HepG2 (cell line): ENCODE results near the gene TAB2. TPM values are rescaled to one million over a fixed set of nuclear protein-coding genes. Genes with fewer than 3 reads are reported as not detected.

Experiments
- ATAC-seq: fragments of 200-7000 bp; cut with Tn5 transposase; 3 replicates; pipeline ENCODE4 v1.9.1; 2020; ENCODE audit warnings: mild to moderate bottlenecking, moderate library complexity
- BruUV-seq: library from RNA; stranded (reverse); fragments of 400-500 nt; replicated peaks from 2 replicates; lab custom pipeline; 2021; lab: Mats Ljungman, UMichigan
- CTCF ChIA-PET: fragments of 300-600 bp; formaldehyde crosslinking; extraction: SDS; loops from one replicate; lab custom pipeline; 2021; ENCODE audit warnings: low total read pairs, inconsistent platforms, low intra/inter-chr PET ratio; lab: Yijun Ruan, JAX
- POLR2A ChIA-PET: fragments of 350-600 bp; sonication (Branson Sonifier 250); formaldehyde crosslinking; loops from one replicate; lab custom pipeline; 2020; ENCODE audit warnings: antibody characterized with exemption, inconsistent platforms; lab: Yijun Ruan, JAX
- DNase-seq: peaks from one replicate; pipeline ENCODE4 v3.0.0-alpha.2; 2015; ENCODE audit warnings: low spot score
- FAIRE-seq: peaks from 3 replicates; lab custom pipeline; 2011; peaks lifted over from hg19 to GRCh38; lab: Jason Lieb, UNC
- H2AFZ ChIP-seq: one replicate; pipeline ENCODE4 v1.6.1; 2011; ENCODE audit warnings: low read length, inconsistent platforms
- H3K27ac ChIP-seq: fragments of 300-600 bp; 3 replicates; pipeline ENCODE4 v1.8.0; 2011; ENCODE audit warnings: mixed run types, mild to moderate bottlenecking, mixed read lengths, low read length, inconsistent platforms; ENCODE audit not compliant: insufficient read depth; ENCODE audit errors: extremely low read length
- H3K27me3 ChIP-seq, 2 experiments: fragments of 200-600 bp in 1 of 2; 2 replicates in 1 of 2; 3 replicates in 1 of 2; pipeline versions ENCODE4 v1.6.0 to v1.8.0; 2011; ENCODE audit warnings: low read length in 2 of 2, mild to moderate bottlenecking in 2 of 2, moderate library complexity in 2 of 2, inconsistent platforms in 1 of 2; ENCODE audit not compliant: insufficient read depth in 2 of 2, control insufficient read depth in 1 of 2
- H3K36me3 ChIP-seq, 2 experiments: fragments of 200-600 bp in 1 of 2; replicated peaks in 1 of 2; 2 replicates in 1 of 2; 3 replicates in 1 of 2; pipeline versions ENCODE4 v1.5.1 to v1.8.0; 2011; ENCODE audit warnings: low read length in 2 of 2, inconsistent platforms in 1 of 2; ENCODE audit not compliant: insufficient read depth in 2 of 2, control insufficient read depth in 1 of 2
- H3K4me1 ChIP-seq: 2 replicates; pipeline ENCODE4 v1.5.1; 2012; ENCODE audit warnings: low read length, inconsistent platforms; ENCODE audit not compliant: insufficient read depth
- H3K4me2 ChIP-seq: 2 replicates; pipeline ENCODE4 v1.6.0; 2011; ENCODE audit warnings: low read depth, low read length, inconsistent platforms
- H3K4me3 ChIP-seq, 3 experiments: fragments of 200-600 bp in 1 of 3; sonication (generic), shearing (Covaris generic) in 1 of 3; replicated peaks in 1 of 3; 2 replicates each; pipeline ENCODE4 v1.5.1; 2011 to 2016; ENCODE audit warnings: low read length in 3 of 3, inconsistent platforms in 2 of 3, low read depth in 2 of 3, mild to moderate bottlenecking in 2 of 3, control low read depth in 1 of 3, mixed read lengths in 1 of 3; ENCODE audit not compliant: insufficient read depth in 1 of 3
- H3K79me2 ChIP-seq: one replicate; pipeline ENCODE4 v1.6.1; 2011; ENCODE audit warnings: low read length, inconsistent platforms; ENCODE audit not compliant: insufficient read depth
- H3K9ac ChIP-seq: 2 replicates; pipeline ENCODE4 v1.6.0; 2011; ENCODE audit warnings: mild to moderate bottlenecking, low read depth, low read length, inconsistent platforms; ENCODE audit not compliant: insufficient read depth
- H3K9me3 ChIP-seq: 2 replicates; pipeline ENCODE4 v1.5.1; 2012; ENCODE audit warnings: mild to moderate bottlenecking, low read length
- H4K20me1 ChIP-seq: 2 replicates; pipeline ENCODE4 v1.6.0; 2011; ENCODE audit warnings: inconsistent platforms, mild to moderate bottlenecking, low read length, moderate library complexity; ENCODE audit not compliant: insufficient read depth
- HOXA5 ChIP-seq: sonication (generic); formaldehyde crosslinking; IDR thresholded peaks from 2 replicates; pipeline ENCODE4 v1.4.0; 2020; ENCODE audit warnings: missing genetic modification reagents
- KAT2B ChIP-seq: fragments of 150-350 bp; IDR thresholded peaks from 2 replicates; pipeline ENCODE4 v1.6.1; 2014; ENCODE audit warnings: low read depth, low read length, borderline replicate concordance
- MBD4 ChIP-seq: IDR thresholded peaks from 2 replicates; pipeline ENCODE4 v1.6.1; 2012; ENCODE audit warnings: low read length, inconsistent platforms, borderline replicate concordance
- SMYD3 ChIP-seq: sonication (generic); formaldehyde crosslinking; IDR thresholded peaks from 2 replicates; pipeline ENCODE4 v1.8.1; 2023; ENCODE audit warnings: mild to moderate bottlenecking, missing genetic modification reagents
- ZNF12 ChIP-seq: sonication (generic); formaldehyde crosslinking; IDR thresholded peaks from 2 replicates; pipeline ENCODE4 v1.5.0; 2020; ENCODE audit warnings: missing genetic modification reagents
- ZNF121 ChIP-seq: sonication (generic); formaldehyde crosslinking; IDR thresholded peaks from 2 replicates; pipeline ENCODE4 v1.5.0; 2020; ENCODE audit warnings: mild to moderate bottlenecking, missing genetic modification reagents
- ZNF543 ChIP-seq: sonication (generic); formaldehyde crosslinking; IDR thresholded peaks from 2 replicates; pipeline ENCODE4 v1.4.0; 2020; ENCODE audit warnings: mild to moderate bottlenecking, missing genetic modification reagents
- WGBS: methylation state at CpG from one replicate; pipeline ENCODE4 v1.1.6; 2017; ENCODE audit warnings: low lambda C conversion rate; 5-methylcytosine and 5-hydroxymethylcytosine counted together
- in situ Hi-C: cut with HindIII; loops from 2 replicates; pipeline ENCODE4 v1.10.0; 2017; ENCODE audit warnings: low pct_unique_long_range_greater_than_20kb; ENCODE audit not compliant: extremely low pct_ligation_motif_present
- intact Hi-C: fragments of 100-400 bp; cut with micrococcal nuclease; formaldehyde crosslinking; loops from one replicate; pipeline ENCODE4 v1.10.0; 2022; ENCODE audit not compliant: unreplicated experiment
- polyA plus RNA-seq, 8 experiments: library from polyadenylated mRNA; depleted of rRNA in 3 of 8; stranded (reverse) in 7 of 8; unstranded in 1 of 8; fragments of >200 nt; fragmentation: Illumina TruSeq in 4 of 8; extraction: Trizol in 4 of 8; gene quantifications; 2 replicates each; pipeline versions ENCODE4 v1.2.1 to v1.2.3, GENCODE V29; 2011 to 2016; ENCODE audit warnings: low read depth in 4 of 8, missing spikeins in 1 of 8, mixed read lengths in 1 of 8; ENCODE audit not compliant: insufficient read depth in 1 of 8
- total RNA-seq, 5 experiments: library from RNA; depleted of rRNA; stranded (reverse); fragments of >200 nt; fragmentation: Illumina TruSeq; extraction: Trizol; gene quantifications; 2 replicates each; pipeline ENCODE4 v1.2.3, GENCODE V29; 2016; ENCODE audit warnings: low read depth in 1 of 5
- TF ChIP-seq, protein P1 (sequence below): sonication (generic); formaldehyde crosslinking; IDR thresholded peaks from 2 replicates; pipeline ENCODE4 v1.4.0; 2020; ENCODE audit warnings: mild to moderate bottlenecking, missing genetic modification reagents
- TF ChIP-seq, protein P2 (sequence below): sonication (generic); formaldehyde crosslinking; IDR thresholded peaks from 2 replicates; pipeline ENCODE4 v1.4.0; 2020; ENCODE audit warnings: missing genetic modification reagents, borderline replicate concordance
- TF ChIP-seq, protein P3 (sequence below): sonication (generic); formaldehyde crosslinking; IDR thresholded peaks from 2 replicates; pipeline ENCODE4 v1.5.0; 2020; ENCODE audit warnings: missing genetic modification reagents
- TF ChIP-seq, protein P4 (sequence below): sonication (generic); formaldehyde crosslinking; IDR thresholded peaks from 2 replicates; pipeline ENCODE4 v1.5.0; 2020; ENCODE audit warnings: missing genetic modification reagents

The TAB2 gene
- total and polyA plus RNA-seq, 2 of the 13 experiments (the other 11 are each of a cell fraction or from before 2014, with no cell fraction given): 23.7 to 50.2 TPM

DNA sequence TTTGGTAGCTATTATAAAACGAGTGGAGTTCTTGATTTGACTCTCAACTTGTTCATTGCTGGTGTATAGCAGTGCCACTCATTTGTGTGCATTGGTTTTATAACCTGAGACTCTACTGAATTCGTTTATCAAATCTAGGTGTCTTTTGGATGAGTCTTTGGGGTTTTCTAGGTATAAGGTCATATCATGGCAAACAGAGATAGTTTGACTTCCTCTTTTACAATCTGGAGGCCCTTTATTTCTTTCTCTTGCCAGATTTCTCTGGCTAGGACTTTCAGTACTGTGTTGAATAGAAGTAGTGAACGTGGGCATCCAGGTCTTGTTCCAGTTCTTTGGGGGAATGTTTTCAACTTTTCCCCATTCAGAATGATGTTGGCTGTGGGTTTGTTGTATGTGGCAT lies 121.3 kb downstream of the TAB2 start:
- WGBS: 11% methylated on average over 3 of the region's 3 CpGs
- in situ Hi-C loops: loop anchor here (10.0 kb wide), 1 partner anchor 864 kb away; no protein-coding TSS in a partner anchor
- peaks cover 29% of the 10 kb centered on the region for H3K4me1 ChIP-seq

DNA sequence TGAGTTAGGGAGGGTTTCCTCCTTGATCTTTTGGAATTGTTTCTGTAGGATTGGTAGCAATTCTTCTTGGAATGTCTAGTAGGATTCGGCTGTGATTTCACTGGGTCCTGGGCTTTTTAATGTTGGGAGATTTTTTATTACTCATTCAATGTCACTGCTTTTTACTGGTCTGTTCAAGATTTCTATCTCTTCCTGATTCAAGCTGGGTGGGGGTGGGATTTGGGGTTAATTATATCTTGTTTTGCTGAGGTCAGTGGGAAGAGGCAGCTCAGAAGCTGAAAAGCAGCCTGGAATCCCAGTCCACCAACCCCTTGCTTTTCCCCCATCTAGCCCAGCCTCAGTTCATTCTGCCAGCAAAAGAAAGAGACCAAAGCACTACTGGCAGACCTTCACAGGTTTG lies 122.1 kb downstream of the TAB2 start:
- Histone ChIP-seq H3K27me3 (no peaks in the 10 kb centered on the region), H3K9ac (no peak overlapping the region), H3K4me3 (no peak overlapping the region), H4K20me1 (no peaks in the 10 kb centered on the region), H2AFZ (no peak overlapping the region), H3K4me2 (no peak overlapping the region), H3K79me2 (no peaks in the 10 kb centered on the region), H3K36me3 (no peaks in the 10 kb centered on the region), H3K9me3 (no peaks in the 10 kb centered on the region), H3K4me1 (peaks cover 34% of the 10 kb centered on the region), H3K27ac (no peak overlapping the region)
- ChIA-PET POLR2A (no interaction called here), CTCF (no interaction called here)
- TF ChIP-seq, protein P1, sequence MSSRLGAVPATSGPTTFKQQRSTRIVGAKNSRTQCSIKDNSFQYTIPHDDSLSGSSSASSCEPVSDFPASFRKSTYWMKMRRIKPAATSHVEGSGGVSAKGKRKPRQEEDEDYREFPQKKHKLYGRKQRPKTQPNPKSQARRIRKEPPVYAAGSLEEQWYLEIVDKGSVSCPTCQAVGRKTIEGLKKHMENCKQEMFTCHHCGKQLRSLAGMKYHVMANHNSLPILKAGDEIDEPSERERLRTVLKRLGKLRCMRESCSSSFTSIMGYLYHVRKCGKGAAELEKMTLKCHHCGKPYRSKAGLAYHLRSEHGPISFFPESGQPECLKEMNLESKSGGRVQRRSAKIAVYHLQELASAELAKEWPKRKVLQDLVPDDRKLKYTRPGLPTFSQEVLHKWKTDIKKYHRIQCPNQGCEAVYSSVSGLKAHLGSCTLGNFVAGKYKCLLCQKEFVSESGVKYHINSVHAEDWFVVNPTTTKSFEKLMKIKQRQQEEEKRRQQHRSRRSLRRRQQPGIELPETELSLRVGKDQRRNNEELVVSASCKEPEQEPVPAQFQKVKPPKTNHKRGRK (CRISPR knock-in tag): no peak
- TF ChIP-seq MBD4 (no peak), HOXA5 (no peak), KAT2B (no peak), ZNF543 (CRISPR knock-in tag) (no peak), ZNF121 (no peak), ZNF12 (CRISPR knock-in tag) (no peak)
- TF ChIP-seq, protein P2, sequence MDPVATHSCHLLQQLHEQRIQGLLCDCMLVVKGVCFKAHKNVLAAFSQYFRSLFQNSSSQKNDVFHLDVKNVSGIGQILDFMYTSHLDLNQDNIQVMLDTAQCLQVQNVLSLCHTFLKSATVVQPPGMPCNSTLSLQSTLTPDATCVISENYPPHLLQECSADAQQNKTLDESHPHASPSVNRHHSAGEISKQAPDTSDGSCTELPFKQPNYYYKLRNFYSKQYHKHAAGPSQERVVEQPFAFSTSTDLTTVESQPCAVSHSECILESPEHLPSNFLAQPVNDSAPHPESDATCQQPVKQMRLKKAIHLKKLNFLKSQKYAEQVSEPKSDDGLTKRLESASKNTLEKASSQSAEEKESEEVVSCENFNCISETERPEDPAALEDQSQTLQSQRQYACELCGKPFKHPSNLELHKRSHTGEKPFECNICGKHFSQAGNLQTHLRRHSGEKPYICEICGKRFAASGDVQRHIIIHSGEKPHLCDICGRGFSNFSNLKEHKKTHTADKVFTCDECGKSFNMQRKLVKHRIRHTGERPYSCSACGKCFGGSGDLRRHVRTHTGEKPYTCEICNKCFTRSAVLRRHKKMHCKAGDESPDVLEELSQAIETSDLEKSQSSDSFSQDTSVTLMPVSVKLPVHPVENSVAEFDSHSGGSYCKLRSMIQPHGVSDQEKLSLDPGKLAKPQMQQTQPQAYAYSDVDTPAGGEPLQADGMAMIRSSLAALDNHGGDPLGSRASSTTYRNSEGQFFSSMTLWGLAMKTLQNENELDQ (CRISPR knock-in tag): no peak
- TF ChIP-seq, protein P3, sequence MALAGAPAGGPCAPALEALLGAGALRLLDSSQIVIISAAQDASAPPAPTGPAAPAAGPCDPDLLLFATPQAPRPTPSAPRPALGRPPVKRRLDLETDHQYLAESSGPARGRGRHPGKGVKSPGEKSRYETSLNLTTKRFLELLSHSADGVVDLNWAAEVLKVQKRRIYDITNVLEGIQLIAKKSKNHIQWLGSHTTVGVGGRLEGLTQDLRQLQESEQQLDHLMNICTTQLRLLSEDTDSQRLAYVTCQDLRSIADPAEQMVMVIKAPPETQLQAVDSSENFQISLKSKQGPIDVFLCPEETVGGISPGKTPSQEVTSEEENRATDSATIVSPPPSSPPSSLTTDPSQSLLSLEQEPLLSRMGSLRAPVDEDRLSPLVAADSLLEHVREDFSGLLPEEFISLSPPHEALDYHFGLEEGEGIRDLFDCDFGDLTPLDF (CRISPR knock-in tag): no peak
- TF ChIP-seq, protein P4, sequence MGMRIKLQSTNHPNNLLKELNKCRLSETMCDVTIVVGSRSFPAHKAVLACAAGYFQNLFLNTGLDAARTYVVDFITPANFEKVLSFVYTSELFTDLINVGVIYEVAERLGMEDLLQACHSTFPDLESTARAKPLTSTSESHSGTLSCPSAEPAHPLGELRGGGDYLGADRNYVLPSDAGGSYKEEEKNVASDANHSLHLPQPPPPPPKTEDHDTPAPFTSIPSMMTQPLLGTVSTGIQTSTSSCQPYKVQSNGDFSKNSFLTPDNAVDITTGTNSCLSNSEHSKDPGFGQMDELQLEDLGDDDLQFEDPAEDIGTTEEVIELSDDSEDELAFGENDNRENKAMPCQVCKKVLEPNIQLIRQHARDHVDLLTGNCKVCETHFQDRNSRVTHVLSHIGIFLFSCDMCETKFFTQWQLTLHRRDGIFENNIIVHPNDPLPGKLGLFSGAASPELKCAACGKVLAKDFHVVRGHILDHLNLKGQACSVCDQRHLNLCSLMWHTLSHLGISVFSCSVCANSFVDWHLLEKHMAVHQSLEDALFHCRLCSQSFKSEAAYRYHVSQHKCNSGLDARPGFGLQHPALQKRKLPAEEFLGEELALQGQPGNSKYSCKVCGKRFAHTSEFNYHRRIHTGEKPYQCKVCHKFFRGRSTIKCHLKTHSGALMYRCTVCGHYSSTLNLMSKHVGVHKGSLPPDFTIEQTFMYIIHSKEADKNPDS (CRISPR knock-in tag): no peak
- in situ Hi-C loops: loop anchor here (10.0 kb wide), 1 partner anchor 865 kb away; no protein-coding TSS in a partner anchor
- intact Hi-C loops: loop anchor here (1.0 kb wide), 1 partner anchor 30 kb away; no protein-coding TSS in a partner anchor
- WGBS: 69% methylated on average over 1 of the region's 1 CpG
- DNase-seq (no peak), ATAC-seq (no peak), FAIRE-seq (no peak)
- BruUV-seq: no TSS peak

More for the DNA sequence above, 121.3 kb downstream of the TAB2 start:
- H3K9ac ChIP-seq: no peak overlapping the region
- no peak overlapping the region for H3K4me2 ChIP-seq
- no peaks in the 10 kb centered on the region for H3K79me2 ChIP-seq
- POLR2A ChIA-PET: no interaction called here
- no TSS peak for BruUV-seq
- ATAC-seq: no peak
- no peak overlapping the region for H3K27ac ChIP-seq
- no peak for TF ChIP-seq SMYD3
- FAIRE-seq: no peak
- no peaks in the 10 kb centered on the region for H4K20me1 ChIP-seq
- H3K27me3 ChIP-seq: no peaks in the 10 kb centered on the region
- intact Hi-C loops: loop anchor here (1.0 kb wide), 1 partner anchor 30 kb away; no protein-coding TSS in a partner anchor
- no peak overlapping the region for H3K4me3 ChIP-seq
- CTCF ChIA-PET: no interaction called here
- no peaks in the 10 kb centered on the region for H3K36me3 ChIP-seq
- no peak for DNase-seq
- H3K9me3 ChIP-seq: no peaks in the 10 kb centered on the region
- no peak overlapping the region for H2AFZ ChIP-seq
